HepG2 (cell line): ENCODE measurements around the gene PM20D1. TPM values are rescaled to one million over a fixed set of nuclear protein-coding genes. Genes with fewer than 3 reads are reported as not detected.

Source experiments
- ATAD3A ChIP-seq: sonication (generic); formaldehyde crosslinking; IDR thresholded peaks from 2 replicates; pipeline ENCODE4 v1.4.0; 2020; ENCODE audit warnings: missing genetic modification reagents
- ATF7 ChIP-seq, 2 experiments: fragments of 450-650 bp in 1 of 2; sonication (generic) in 1 of 2; formaldehyde crosslinking in 1 of 2; IDR thresholded peaks; 2 replicates each; pipeline versions ENCODE4 v1.4.0 to v1.6.1; 2016 to 2020; ENCODE audit warnings: antibody characterized with exemption in 1 of 2, mild to moderate bottlenecking in 1 of 2, missing genetic modification reagents in 1 of 2
- CBX2 ChIP-seq, 2 experiments: fragments of 200-600 bp in 1 of 2; sonication (generic); formaldehyde crosslinking in 1 of 2; IDR thresholded peaks; 2 replicates each; pipeline versions ENCODE4 v1.7.0 to v1.8.1; 2018 to 2022; ENCODE audit warnings: low read depth in 2 of 2, low read length in 1 of 2, mild to moderate bottlenecking in 1 of 2, missing genetic modification reagents in 1 of 2
- FOXC1 ChIP-seq: sonication (generic); formaldehyde crosslinking; IDR thresholded peaks from 2 replicates; pipeline ENCODE4 v1.8.0; 2022; ENCODE audit warnings: mild to moderate bottlenecking, missing genetic modification reagents, borderline replicate concordance
- KLF15 ChIP-seq: sonication (generic); formaldehyde crosslinking; IDR thresholded peaks from 2 replicates; pipeline ENCODE4 v1.8.1; 2023; ENCODE audit warnings: borderline replicate concordance, mild to moderate bottlenecking, inconsistent platforms, missing genetic modification reagents, mixed read lengths
- RCOR2 ChIP-seq: IDR thresholded peaks from 2 replicates; pipeline ENCODE4 v1.6.1; 2016; ENCODE audit warnings: missing biosample characterization, missing genetic modification reagents
- SIN3A ChIP-seq: IDR thresholded peaks from 2 replicates; pipeline ENCODE4 v1.6.1; 2011; ENCODE audit warnings: low read depth, mild to moderate bottlenecking, control low read depth, low read length, borderline replicate concordance
- YEATS4 ChIP-seq: sonication (generic); formaldehyde crosslinking; IDR thresholded peaks from 2 replicates; pipeline ENCODE4 v1.4.0; 2020; ENCODE audit warnings: missing genetic modification reagents, borderline replicate concordance
- ZNF292 ChIP-seq: sonication (generic); formaldehyde crosslinking; IDR thresholded peaks from 2 replicates; pipeline ENCODE4 v1.8.1; 2022; ENCODE audit warnings: mild to moderate bottlenecking, low read depth, missing genetic modification reagents, borderline replicate concordance
- ZNF543 ChIP-seq: sonication (generic); formaldehyde crosslinking; IDR thresholded peaks from 2 replicates; pipeline ENCODE4 v1.4.0; 2020; ENCODE audit warnings: mild to moderate bottlenecking, missing genetic modification reagents
- polyA plus RNA-seq, 8 experiments: library from polyadenylated mRNA; depleted of rRNA in 3 of 8; stranded (reverse) in 7 of 8; unstranded in 1 of 8; fragments of >200 nt; fragmentation: Illumina TruSeq in 4 of 8; extraction: Trizol in 4 of 8; gene quantifications; 2 replicates each; pipeline versions ENCODE4 v1.2.1 to v1.2.3, GENCODE V29; 2011 to 2016; ENCODE audit warnings: low read depth in 4 of 8, missing spikeins in 1 of 8, mixed read lengths in 1 of 8; ENCODE audit not compliant: insufficient read depth in 1 of 8
- total RNA-seq, 5 experiments: library from RNA; depleted of rRNA; stranded (reverse); fragments of >200 nt; fragmentation: Illumina TruSeq; extraction: Trizol; gene quantifications; 2 replicates each; pipeline ENCODE4 v1.2.3, GENCODE V29; 2016; ENCODE audit warnings: low read depth in 1 of 5
- TF ChIP-seq, protein P1 (sequence below): sonication (generic); formaldehyde crosslinking; IDR thresholded peaks from 2 replicates; pipeline ENCODE4 v1.4.0; 2020; ENCODE audit warnings: mild to moderate bottlenecking, missing genetic modification reagents, borderline replicate concordance
- TF ChIP-seq, protein P2 (sequence below): sonication (generic); formaldehyde crosslinking; IDR thresholded peaks from 2 replicates; pipeline ENCODE4 v1.4.0; 2020; ENCODE audit warnings: mild to moderate bottlenecking, missing genetic modification reagents
- TF ChIP-seq, protein P3 (sequence below): sonication (generic); formaldehyde crosslinking; IDR thresholded peaks from 2 replicates; pipeline ENCODE4 v1.8.1; 2023; ENCODE audit warnings: mild to moderate bottlenecking, missing genetic modification reagents, borderline replicate concordance

Gene PM20D1
- total and polyA plus RNA-seq, 2 of the 13 experiments (the other 11 are each of a cell fraction or from before 2014, with no cell fraction given), result not detected

DNA sequence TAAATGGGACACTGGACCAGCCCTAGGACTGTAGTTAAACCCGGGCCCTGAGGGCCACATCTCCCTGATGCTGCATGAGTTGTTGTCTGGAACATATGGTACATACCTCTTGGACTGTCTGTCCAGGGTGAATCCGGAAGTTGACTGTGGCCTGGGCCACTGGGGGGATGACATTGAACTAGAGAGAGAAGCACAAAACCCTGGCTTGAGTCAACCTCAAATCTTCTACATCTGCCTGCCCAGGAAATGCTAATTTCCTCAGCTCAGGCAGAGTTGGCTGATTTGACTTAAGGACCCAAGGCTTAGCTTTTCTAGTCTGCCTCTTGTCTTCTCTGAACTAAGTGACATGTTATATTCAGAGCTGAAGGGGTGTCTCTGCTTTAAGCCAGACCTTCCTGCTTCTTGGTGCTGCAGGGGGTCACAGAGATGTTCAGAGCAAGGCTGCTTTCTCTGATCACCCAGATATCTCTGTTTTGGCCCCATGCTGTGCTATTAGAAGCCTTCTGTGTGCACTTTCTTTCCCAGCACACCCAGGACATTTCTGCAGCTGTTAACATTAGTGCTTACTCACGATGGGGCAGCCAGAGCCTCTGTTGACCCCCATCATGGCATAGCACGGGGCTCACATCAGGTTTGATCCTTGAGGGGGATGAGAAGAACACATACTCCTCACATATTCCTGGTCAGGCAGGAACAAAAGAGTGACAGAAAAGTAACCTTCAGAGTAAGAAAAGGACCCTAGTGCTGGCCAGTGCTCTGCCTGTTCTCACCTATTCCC is 9.6 kb downstream of the PM20D1 start (continued):
- TF ChIP-seq, protein P1, sequence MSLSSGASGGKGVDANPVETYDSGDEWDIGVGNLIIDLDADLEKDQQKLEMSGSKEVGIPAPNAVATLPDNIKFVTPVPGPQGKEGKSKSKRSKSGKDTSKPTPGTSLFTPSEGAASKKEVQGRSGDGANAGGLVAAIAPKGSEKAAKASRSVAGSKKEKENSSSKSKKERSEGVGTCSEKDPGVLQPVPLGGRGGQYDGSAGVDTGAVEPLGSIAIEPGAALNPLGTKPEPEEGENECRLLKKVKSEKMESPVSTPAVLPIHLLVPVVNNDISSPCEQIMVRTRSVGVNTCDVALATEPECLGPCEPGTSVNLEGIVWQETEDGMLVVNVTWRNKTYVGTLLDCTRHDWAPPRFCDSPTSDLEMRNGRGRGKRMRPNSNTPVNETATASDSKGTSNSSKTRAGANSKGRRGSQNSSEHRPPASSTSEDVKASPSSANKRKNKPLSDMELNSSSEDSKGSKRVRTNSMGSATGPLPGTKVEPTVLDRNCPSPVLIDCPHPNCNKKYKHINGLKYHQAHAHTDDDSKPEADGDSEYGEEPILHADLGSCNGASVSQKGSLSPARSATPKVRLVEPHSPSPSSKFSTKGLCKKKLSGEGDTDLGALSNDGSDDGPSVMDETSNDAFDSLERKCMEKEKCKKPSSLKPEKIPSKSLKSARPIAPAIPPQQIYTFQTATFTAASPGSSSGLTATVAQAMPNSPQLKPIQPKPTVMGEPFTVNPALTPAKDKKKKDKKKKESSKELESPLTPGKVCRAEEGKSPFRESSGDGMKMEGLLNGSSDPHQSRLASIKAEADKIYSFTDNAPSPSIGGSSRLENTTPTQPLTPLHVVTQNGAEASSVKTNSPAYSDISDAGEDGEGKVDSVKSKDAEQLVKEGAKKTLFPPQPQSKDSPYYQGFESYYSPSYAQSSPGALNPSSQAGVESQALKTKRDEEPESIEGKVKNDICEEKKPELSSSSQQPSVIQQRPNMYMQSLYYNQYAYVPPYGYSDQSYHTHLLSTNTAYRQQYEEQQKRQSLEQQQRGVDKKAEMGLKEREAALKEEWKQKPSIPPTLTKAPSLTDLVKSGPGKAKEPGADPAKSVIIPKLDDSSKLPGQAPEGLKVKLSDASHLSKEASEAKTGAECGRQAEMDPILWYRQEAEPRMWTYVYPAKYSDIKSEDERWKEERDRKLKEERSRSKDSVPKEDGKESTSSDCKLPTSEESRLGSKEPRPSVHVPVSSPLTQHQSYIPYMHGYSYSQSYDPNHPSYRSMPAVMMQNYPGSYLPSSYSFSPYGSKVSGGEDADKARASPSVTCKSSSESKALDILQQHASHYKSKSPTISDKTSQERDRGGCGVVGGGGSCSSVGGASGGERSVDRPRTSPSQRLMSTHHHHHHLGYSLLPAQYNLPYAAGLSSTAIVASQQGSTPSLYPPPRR (CRISPR knock-in tag), result no peak
- TF ChIP-seq CBX2 (IDR thresholded peaks at IDR 0.05; ENCODE audit: low read depth, low read length) (no peak), CBX2 (CRISPR knock-in tag; IDR thresholded peaks at IDR 0.05; ENCODE audit: low read depth) (no peak), KLF15 (CRISPR knock-in tag) (no peak), YEATS4 (CRISPR knock-in tag) (no peak), SIN3A (no peak), ATAD3A (no peak), RCOR2 (CRISPR knock-in tag) (no peak), FOXC1 (no peak), ZNF292 (CRISPR knock-in tag) (no peak), ATF7 (IDR thresholded peaks at IDR 0.05) (no peak), ATF7 (CRISPR knock-in tag; IDR thresholded peaks at IDR 0.05) (no peak), ZNF543 (no peak)
- TF ChIP-seq, protein P2, sequence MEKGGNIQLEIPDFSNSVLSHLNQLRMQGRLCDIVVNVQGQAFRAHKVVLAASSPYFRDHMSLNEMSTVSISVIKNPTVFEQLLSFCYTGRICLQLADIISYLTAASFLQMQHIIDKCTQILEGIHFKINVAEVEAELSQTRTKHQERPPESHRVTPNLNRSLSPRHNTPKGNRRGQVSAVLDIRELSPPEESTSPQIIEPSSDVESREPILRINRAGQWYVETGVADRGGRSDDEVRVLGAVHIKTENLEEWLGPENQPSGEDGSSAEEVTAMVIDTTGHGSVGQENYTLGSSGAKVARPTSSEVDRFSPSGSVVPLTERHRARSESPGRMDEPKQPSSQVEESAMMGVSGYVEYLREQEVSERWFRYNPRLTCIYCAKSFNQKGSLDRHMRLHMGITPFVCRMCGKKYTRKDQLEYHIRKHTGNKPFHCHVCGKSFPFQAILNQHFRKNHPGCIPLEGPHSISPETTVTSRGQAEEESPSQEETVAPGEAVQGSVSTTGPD, result no peak
- TF ChIP-seq, protein P3, sequence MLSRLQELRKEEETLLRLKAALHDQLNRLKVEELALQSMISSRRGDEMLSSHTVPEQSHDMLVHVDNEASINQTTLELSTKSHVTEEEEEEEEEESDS (CRISPR knock-in tag), result no peak
